ENCODE results near the gene UMAD1. TPM values are rescaled to one million over a fixed set of nuclear protein-coding genes. Genes with fewer than 3 reads are reported as not detected.

The UMAD1 gene
- total and polyA plus RNA-seq, 2 of the 13 experiments (the other 11 are each of a cell fraction or from before 2014, with no cell fraction given), result 16.8 to 17.6 TPM

DNA sequence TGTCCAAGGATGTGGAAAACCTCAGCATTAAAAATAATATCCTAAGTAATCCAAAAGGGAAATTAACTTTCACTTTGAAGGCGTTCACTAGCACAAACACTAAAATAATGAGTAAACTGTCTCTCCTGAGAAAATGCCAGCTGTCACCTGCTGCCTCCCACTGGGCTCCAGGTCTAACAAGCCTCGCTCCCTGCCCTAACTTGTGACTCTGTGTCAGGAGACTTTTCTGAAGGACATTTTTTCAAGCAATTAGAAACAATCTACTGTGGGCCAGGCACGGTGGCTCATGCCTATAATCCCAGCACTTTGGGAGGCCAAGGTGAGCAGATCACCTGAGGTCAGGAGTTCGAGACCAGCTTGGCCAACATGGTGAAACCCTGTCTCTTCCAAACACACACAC is 255.2 kb downstream of the UMAD1 start (continued):
- TF ChIP-seq, protein P1, sequence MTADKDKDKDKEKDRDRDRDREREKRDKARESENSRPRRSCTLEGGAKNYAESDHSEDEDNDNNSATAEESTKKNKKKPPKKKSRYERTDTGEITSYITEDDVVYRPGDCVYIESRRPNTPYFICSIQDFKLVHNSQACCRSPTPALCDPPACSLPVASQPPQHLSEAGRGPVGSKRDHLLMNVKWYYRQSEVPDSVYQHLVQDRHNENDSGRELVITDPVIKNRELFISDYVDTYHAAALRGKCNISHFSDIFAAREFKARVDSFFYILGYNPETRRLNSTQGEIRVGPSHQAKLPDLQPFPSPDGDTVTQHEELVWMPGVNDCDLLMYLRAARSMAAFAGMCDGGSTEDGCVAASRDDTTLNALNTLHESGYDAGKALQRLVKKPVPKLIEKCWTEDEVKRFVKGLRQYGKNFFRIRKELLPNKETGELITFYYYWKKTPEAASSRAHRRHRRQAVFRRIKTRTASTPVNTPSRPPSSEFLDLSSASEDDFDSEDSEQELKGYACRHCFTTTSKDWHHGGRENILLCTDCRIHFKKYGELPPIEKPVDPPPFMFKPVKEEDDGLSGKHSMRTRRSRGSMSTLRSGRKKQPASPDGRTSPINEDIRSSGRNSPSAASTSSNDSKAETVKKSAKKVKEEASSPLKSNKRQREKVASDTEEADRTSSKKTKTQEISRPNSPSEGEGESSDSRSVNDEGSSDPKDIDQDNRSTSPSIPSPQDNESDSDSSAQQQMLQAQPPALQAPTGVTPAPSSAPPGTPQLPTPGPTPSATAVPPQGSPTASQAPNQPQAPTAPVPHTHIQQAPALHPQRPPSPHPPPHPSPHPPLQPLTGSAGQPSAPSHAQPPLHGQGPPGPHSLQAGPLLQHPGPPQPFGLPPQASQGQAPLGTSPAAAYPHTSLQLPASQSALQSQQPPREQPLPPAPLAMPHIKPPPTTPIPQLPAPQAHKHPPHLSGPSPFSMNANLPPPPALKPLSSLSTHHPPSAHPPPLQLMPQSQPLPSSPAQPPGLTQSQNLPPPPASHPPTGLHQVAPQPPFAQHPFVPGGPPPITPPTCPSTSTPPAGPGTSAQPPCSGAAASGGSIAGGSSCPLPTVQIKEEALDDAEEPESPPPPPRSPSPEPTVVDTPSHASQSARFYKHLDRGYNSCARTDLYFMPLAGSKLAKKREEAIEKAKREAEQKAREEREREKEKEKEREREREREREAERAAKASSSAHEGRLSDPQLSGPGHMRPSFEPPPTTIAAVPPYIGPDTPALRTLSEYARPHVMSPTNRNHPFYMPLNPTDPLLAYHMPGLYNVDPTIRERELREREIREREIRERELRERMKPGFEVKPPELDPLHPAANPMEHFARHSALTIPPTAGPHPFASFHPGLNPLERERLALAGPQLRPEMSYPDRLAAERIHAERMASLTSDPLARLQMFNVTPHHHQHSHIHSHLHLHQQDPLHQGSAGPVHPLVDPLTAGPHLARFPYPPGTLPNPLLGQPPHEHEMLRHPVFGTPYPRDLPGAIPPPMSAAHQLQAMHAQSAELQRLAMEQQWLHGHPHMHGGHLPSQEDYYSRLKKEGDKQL (CRISPR knock-in tag; IDR thresholded peaks at IDR 0.05; ENCODE audit: low read depth), result no peak
- TF ChIP-seq, protein P2, sequence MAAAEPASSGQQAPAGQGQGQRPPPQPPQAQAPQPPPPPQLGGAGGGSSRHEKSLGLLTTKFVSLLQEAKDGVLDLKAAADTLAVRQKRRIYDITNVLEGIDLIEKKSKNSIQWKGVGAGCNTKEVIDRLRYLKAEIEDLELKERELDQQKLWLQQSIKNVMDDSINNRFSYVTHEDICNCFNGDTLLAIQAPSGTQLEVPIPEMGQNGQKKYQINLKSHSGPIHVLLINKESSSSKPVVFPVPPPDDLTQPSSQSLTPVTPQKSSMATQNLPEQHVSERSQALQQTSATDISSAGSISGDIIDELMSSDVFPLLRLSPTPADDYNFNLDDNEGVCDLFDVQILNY (CRISPR knock-in tag; conservative IDR thresholded peaks at IDR 0.05), result no peak
- TF ChIP-seq CEBPB (IDR thresholded peaks at IDR 0.05; ENCODE audit: borderline replicate concordance, low read depth, low read length) (no peak), HOXA5 (CRISPR knock-in tag; IDR thresholded peaks at IDR 0.05) (no peak), YEATS2 (CRISPR knock-in tag; IDR thresholded peaks at IDR 0.05; ENCODE audit: borderline replicate concordance) (no peak), IKZF1 (IDR thresholded peaks at IDR 0.05) (no peak)
- TF ChIP-seq, protein P3, sequence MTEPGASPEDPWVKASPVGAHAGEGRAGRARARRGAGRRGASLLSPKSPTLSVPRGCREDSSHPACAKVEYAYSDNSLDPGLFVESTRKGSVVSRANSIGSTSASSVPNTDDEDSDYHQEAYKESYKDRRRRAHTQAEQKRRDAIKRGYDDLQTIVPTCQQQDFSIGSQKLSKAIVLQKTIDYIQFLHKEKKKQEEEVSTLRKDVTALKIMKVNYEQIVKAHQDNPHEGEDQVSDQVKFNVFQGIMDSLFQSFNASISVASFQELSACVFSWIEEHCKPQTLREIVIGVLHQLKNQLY (CRISPR knock-in tag; IDR thresholded peaks at IDR 0.05), result no peak
- TF ChIP-seq, protein P4, sequence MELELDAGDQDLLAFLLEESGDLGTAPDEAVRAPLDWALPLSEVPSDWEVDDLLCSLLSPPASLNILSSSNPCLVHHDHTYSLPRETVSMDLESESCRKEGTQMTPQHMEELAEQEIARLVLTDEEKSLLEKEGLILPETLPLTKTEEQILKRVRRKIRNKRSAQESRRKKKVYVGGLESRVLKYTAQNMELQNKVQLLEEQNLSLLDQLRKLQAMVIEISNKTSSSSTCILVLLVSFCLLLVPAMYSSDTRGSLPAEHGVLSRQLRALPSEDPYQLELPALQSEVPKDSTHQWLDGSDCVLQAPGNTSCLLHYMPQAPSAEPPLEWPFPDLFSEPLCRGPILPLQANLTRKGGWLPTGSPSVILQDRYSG (CRISPR knock-in tag; IDR thresholded peaks at IDR 0.05), result no peak
- TF ChIP-seq, protein P5, sequence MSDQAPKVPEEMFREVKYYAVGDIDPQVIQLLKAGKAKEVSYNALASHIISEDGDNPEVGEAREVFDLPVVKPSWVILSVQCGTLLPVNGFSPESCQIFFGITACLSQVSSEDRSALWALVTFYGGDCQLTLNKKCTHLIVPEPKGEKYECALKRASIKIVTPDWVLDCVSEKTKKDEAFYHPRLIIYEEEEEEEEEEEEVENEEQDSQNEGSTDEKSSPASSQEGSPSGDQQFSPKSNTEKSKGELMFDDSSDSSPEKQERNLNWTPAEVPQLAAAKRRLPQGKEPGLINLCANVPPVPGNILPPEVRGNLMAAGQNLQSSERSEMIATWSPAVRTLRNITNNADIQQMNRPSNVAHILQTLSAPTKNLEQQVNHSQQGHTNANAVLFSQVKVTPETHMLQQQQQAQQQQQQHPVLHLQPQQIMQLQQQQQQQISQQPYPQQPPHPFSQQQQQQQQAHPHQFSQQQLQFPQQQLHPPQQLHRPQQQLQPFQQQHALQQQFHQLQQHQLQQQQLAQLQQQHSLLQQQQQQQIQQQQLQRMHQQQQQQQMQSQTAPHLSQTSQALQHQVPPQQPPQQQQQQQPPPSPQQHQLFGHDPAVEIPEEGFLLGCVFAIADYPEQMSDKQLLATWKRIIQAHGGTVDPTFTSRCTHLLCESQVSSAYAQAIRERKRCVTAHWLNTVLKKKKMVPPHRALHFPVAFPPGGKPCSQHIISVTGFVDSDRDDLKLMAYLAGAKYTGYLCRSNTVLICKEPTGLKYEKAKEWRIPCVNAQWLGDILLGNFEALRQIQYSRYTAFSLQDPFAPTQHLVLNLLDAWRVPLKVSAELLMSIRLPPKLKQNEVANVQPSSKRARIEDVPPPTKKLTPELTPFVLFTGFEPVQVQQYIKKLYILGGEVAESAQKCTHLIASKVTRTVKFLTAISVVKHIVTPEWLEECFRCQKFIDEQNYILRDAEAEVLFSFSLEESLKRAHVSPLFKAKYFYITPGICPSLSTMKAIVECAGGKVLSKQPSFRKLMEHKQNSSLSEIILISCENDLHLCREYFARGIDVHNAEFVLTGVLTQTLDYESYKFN (CRISPR knock-in tag; conservative IDR thresholded peaks at IDR 0.05), result no peak
